HG02642 (cell line): ENCODE measurements around the gene ANKRD66.
"Not testable (repeated sequence)": the region's sequence is repeated elsewhere in the genome, so short reads cannot be mapped to it uniquely, and the experiment has no call there.

Source experiments
- ATAC-seq: cut with Tn5 transposase; IDR thresholded peaks from one replicate; pipeline ENCODE4 v1.9.1; 2021; ENCODE audit warnings: mild to moderate bottlenecking; ENCODE audit not compliant: unreplicated experiment, poor library complexity

The ANKRD66 gene

DNA sequence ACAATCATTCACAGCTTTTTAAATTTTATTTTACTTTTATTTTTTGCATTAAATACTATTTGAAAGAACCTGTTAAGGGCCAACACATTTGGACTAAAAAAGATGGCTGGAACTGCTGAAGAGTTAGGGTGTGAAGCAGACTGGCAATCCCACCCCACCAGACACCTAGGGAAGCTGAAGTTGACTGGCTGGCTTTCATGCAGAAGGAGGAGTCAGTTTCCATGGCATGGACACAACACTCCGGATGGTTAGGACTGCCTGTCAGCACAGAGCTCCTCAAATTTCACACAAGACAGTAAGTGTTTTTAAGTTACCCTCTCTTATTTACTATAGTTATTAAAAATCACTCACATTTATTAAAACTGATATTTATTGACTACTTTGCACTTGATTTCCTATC, at the start of gene ANKRD66:
TSS of gene ANKRD66 (plus strand) at position 238 of the 400 bp plus-strand sequence. CDS start 5,016 bp downstream, outside the sequence.
- ATAC-seq: no peak

DNA sequence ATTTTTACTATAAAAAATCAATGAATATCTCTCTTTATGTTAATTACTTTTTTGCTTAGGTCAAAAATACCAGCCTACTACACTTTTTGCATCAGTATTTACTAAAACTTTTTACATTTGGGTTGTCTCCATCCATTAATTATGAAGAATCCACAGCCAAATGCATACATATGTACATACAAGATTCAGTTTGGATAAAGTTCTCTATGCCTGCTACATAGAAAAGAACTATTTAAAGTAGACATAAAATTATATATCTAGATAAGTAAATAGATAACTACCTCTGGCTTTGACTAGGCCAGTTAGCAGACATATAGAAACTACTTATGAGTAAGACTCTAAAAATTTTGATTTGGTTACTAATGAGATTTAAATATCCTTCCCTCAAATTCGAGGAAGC, 46.8 kb upstream of the ANKRD66 start:
- no peak for ATAC-seq

DNA sequence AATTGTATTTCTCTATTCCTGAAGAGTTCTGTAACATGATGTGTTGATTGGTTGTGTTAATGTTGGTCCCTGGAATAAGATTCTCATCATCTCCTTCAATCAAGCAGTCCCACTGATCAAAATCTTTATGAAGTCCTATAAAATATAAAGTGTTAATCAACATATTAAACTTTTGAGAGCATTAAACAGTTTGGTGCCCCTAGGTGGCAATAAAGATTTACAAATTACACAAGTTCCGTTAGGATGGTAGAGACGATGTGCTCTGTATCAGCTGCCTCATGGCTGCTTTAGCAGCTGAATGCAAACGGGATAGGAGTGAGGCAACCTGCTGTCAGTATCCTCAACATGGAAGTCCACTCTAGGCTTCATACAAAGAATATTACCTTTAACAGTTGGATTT, 42.2 kb upstream of the ANKRD66 start:
- ATAC-seq: no peak

- ATAC-seq: no peak
These were observed 40.3 kb upstream of the ANKRD66 start for GRCh38 chr6:46706464-46706863.

- no peak for ATAC-seq
These were observed 35.2 kb upstream of the ANKRD66 start for GRCh38 chr6:46711491-46711890.

GRCh38 chr6:46715141-46715540, 31.6 kb upstream of the ANKRD66 start:
- no peak for ATAC-seq

GRCh38 chr6:46719099-46719498, 27.6 kb upstream of the ANKRD66 start:
- no peak for ATAC-seq

DNA sequence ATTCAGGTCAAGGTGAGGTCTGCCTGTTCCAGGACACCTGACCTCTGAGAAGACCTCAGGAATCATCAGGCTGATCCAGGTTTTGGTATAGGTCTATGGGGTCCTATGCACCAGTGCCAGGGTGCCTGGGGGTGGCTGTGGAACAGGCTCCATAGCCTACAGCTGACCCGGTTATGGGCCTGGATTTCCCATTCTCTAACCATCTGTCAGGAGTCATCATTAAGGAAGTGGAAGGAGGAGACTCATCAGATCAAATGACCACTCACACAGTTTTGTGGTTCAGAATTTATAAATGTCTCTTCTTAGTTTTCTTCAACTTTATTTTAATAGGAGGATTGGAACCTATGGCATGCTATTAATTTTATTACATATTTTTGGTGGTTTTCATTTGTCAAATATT, 26.3 kb upstream of the ANKRD66 start:
- no peak for ATAC-seq

DNA sequence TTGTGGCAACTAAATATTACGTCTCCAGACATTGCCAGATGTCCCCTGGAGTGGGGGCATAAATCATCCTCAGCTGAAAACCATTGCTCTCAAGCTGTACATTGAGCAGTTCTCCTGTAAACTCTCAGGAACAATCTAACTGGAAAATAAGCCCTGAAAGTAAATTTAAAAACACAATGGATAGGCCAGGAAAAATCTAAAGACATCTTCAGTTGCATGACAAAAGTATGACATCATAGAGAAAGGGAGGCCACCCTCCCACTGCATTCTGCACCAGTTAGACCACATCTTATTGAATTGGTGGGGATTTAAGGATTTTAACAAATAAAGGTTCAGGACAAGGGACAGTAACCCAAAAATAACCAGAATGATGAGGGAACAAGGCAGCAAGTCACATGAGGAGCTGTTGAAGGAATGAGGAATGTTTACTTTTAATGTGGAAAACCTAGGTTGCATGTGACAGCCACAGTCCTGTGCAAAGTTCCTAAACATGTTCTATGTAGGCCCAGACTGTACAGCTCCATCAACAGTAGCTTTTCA, 16.9 kb upstream of the ANKRD66 start:
- ATAC-seq: no peak

GRCh38 chr6:46730921-46731461, 15.7 kb upstream of the ANKRD66 start:
- ATAC-seq: no peak

- ATAC-seq: no peak
These were observed 13.4 kb upstream of the ANKRD66 start for GRCh38 chr6:46733341-46733801.

GRCh38 chr6:46734867-46735719, 11.6 kb upstream of the ANKRD66 start, which contains the start of gene PLA2G7:
Gene PLA2G7, minus strand, starts transcription at chr6:46735375. Its CDS starts 12,484 bp downstream, at chr6:46722891.
- ATAC-seq: no peak

DNA sequence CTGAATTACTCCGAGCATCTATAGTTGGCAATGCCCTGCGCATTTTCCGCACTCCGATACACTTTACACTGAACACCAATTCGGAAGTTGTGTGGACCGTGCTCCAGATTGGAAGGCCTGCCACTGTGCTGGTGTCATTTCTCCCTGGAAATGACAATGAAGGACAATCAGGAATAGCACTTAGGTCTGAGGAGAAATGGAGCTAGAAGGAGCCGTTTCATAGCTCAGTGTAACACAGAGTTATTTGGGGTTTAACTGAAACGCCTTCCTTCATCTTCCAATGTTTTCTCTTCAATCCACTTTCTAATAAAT, 11.1 kb upstream of the ANKRD66 start:
- no peak for ATAC-seq

DNA sequence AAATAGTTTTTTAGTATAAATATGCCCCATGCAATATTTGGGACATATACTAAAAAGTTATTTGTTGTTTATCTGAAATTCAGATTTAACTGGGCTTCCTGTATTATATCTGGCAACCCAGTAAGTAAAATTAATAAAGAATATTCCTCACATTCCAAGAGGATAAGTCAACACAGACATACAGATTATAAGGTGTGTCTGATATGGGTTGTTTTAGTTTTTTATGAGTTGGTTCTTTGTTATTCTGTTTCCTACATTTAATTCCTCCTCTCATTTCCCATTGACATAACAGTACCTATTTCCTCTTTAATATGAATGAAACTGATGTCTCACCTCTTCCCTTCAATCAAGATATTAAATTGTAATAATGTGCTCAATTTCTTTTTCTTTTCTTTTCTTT, 9.8 kb upstream of the ANKRD66 start:
- no peak for ATAC-seq

DNA sequence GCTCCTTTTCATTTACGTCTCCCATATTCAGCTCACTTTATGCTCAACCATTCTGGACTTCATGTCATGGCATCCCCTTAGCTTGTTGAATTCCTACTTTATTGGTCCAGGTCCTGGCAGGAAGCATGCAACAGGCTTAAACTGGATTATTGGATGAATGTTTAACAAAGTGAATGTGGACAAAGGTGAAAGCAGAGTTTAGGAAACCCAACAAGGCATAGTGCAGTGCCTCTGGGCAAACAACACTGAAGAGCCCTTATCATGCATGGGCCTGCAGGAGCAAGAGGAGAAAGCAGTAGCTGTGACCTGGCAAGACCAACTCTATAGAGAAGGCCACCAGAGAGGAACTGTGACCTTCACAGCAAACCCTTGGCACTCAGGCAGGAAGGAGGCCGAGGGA, 5.3 kb upstream of the ANKRD66 start:
- ATAC-seq: no peak

GRCh38 chr6:46741910-46742309, 4.8 kb upstream of the ANKRD66 start:
- no peak for ATAC-seq

GRCh38 chr6:46743425-46744158, 3.1 kb upstream of the ANKRD66 start:
- ATAC-seq: no peak

- ATAC-seq: not testable (repeated sequence)
These were observed 2.5 kb upstream of the ANKRD66 start for GRCh38 chr6:46744159-46744725.

- no peak for ATAC-seq
These were observed 760 bp upstream of the ANKRD66 start for GRCh38 chr6:46745973-46746372.

- no peak for ATAC-seq
These were observed 2.3 kb downstream of the ANKRD66 start for GRCh38 chr6:46748940-46749503.
